SK-N-SH treated with all-trans-retinoic acid at 6 μM for 48 hours (cell line): Measurements from ENCODE around the gene CD300A.

ENCODE experiments used
- ATAC-seq: fragments of 200-7000 bp; cut with Tn5 transposase; 3 replicates; pipeline ENCODE4 v1.9.1; 2020; ENCODE audit warnings: mild to moderate bottlenecking, moderate library complexity
- ARNTL ChIP-seq: fragments of 450-650 bp; formaldehyde crosslinking; IDR thresholded peaks from 2 replicates; pipeline ENCODE4 v1.5.0; 2020; ENCODE audit warnings: low read depth, mild to moderate bottlenecking, moderate library complexity, borderline replicate concordance
- BACH2 ChIP-seq: fragments of 250-450 bp; sonication (Bioruptor Pico); IDR thresholded peaks from 2 replicates; pipeline ENCODE4 v1.9.0; 2021; ENCODE audit warnings: mild to moderate bottlenecking, borderline replicate concordance
- CREB5 ChIP-seq: fragments of 250-450 bp; sonication (Bioruptor Pico); IDR thresholded peaks from 2 replicates; pipeline ENCODE4 v1.5.1; 2020; ENCODE audit warnings: low read depth, mild to moderate bottlenecking, moderate library complexity
- CSDC2 ChIP-seq: fragments of 250-450 bp; sonication (Bioruptor Pico); IDR thresholded peaks from 2 replicates; pipeline ENCODE4 v1.5.0; 2020; ENCODE audit warnings: mild to moderate bottlenecking, moderate library complexity
- CSRNP3 ChIP-seq: fragments of 250-450 bp; sonication (Bioruptor Pico); IDR thresholded peaks from 2 replicates; pipeline ENCODE4 v1.5.1; 2021; ENCODE audit warnings: mild to moderate bottlenecking, moderate library complexity
- ESRRG ChIP-seq: fragments of 250-450 bp; sonication (Bioruptor Pico); IDR thresholded peaks from 2 replicates; pipeline ENCODE4 v1.6.1; 2021; ENCODE audit warnings: mild to moderate bottlenecking
- GLIS3 ChIP-seq: fragments of 250-450 bp; sonication (Bioruptor Pico); IDR thresholded peaks from 2 replicates; pipeline ENCODE4 v1.5.0; 2020; ENCODE audit warnings: mild to moderate bottlenecking, moderate library complexity
- ISL1 ChIP-seq: fragments of 250-450 bp; sonication (Bioruptor Pico); IDR thresholded peaks from 2 replicates; pipeline ENCODE4 v2.1.2; 2022; ENCODE audit warnings: mild to moderate bottlenecking, moderate library complexity
- OSR1 ChIP-seq: fragments of 250-450 bp; sonication (Bioruptor Pico); IDR thresholded peaks from 2 replicates; pipeline ENCODE4 v1.8.0; 2022; ENCODE audit warnings: moderate library complexity, mild to moderate bottlenecking, inconsistent platforms
- PATZ1 ChIP-seq: fragments of 250-450 bp; sonication (Bioruptor Pico); IDR thresholded peaks from 2 replicates; pipeline ENCODE4 v1.8.0; 2020; ENCODE audit warnings: mild to moderate bottlenecking, moderate library complexity, borderline replicate concordance
- PPARA ChIP-seq: fragments of 250-450 bp; sonication (Bioruptor Pico); IDR thresholded peaks from 2 replicates; pipeline ENCODE4 v1.5.0; 2020; ENCODE audit warnings: mild to moderate bottlenecking, borderline replicate concordance
- RARB ChIP-seq: fragments of 250-450 bp; sonication (Bioruptor Pico); IDR thresholded peaks from 2 replicates; pipeline ENCODE4 v1.8.0; 2021; ENCODE audit warnings: mild to moderate bottlenecking, moderate library complexity
- SNAI2 ChIP-seq: fragments of 250-450 bp; sonication (Bioruptor Pico); IDR thresholded peaks from 2 replicates; pipeline ENCODE4 v1.5.0; 2020; ENCODE audit warnings: mild to moderate bottlenecking, moderate library complexity
- TCF4 ChIP-seq: fragments of 250-450 bp; sonication (Bioruptor Pico); IDR thresholded peaks from 2 replicates; pipeline ENCODE4 v1.8.0; 2021; ENCODE audit warnings: mild to moderate bottlenecking, moderate library complexity, borderline replicate concordance
- TOX ChIP-seq: fragments of 250-450 bp; sonication (Bioruptor Pico); IDR thresholded peaks from 2 replicates; pipeline ENCODE4 v1.8.0; 2021; ENCODE audit warnings: mild to moderate bottlenecking, moderate library complexity, borderline replicate concordance
- ZC3H10 ChIP-seq: fragments of 250-450 bp; sonication (Bioruptor Pico); IDR thresholded peaks from 2 replicates; pipeline ENCODE4 v1.5.1; 2021; ENCODE audit warnings: mild to moderate bottlenecking, moderate library complexity
- ZFP3 ChIP-seq: fragments of 250-450 bp; sonication (Bioruptor Pico); IDR thresholded peaks from 2 replicates; pipeline ENCODE4 v1.5.0; 2020; ENCODE audit warnings: mild to moderate bottlenecking, moderate library complexity
- ZFP30 ChIP-seq: fragments of 450-650 bp; formaldehyde crosslinking; IDR thresholded peaks from 2 replicates; pipeline ENCODE4 v1.5.0; 2022; ENCODE audit warnings: mild to moderate bottlenecking, moderate library complexity
- ZNF565 ChIP-seq: fragments of 450-650 bp; formaldehyde crosslinking; conservative IDR thresholded peaks from 2 replicates; pipeline ENCODE4 v1.5.0; 2020; ENCODE audit warnings: low read depth, mild to moderate bottlenecking, moderate library complexity
- ZNF70 ChIP-seq: fragments of 450-650 bp; formaldehyde crosslinking; IDR thresholded peaks from 2 replicates; pipeline ENCODE4 v1.5.0; 2020; ENCODE audit warnings: mild to moderate bottlenecking, moderate library complexity
- ZNF8 ChIP-seq: fragments of 450-650 bp; formaldehyde crosslinking; IDR thresholded peaks from 2 replicates; pipeline ENCODE4 v1.5.0; 2020; ENCODE audit warnings: mild to moderate bottlenecking, moderate library complexity
- TF ChIP-seq, protein P1 (sequence below): fragments of 250-450 bp; sonication (Bioruptor Pico); IDR thresholded peaks from 2 replicates; pipeline ENCODE4 v1.5.0; 2020; ENCODE audit warnings: mild to moderate bottlenecking, moderate library complexity
- TF ChIP-seq, protein P2 (sequence below): fragments of 250-450 bp; sonication (Bioruptor Pico); IDR thresholded peaks from 2 replicates; pipeline ENCODE4 v1.8.0; 2021; ENCODE audit warnings: low read depth, mild to moderate bottlenecking, moderate library complexity, borderline replicate concordance

CD300A gene

GRCh38 chr17:74424117-74424516, 42.3 kb upstream of the CD300A start:
- TF ChIP-seq, protein P1, sequence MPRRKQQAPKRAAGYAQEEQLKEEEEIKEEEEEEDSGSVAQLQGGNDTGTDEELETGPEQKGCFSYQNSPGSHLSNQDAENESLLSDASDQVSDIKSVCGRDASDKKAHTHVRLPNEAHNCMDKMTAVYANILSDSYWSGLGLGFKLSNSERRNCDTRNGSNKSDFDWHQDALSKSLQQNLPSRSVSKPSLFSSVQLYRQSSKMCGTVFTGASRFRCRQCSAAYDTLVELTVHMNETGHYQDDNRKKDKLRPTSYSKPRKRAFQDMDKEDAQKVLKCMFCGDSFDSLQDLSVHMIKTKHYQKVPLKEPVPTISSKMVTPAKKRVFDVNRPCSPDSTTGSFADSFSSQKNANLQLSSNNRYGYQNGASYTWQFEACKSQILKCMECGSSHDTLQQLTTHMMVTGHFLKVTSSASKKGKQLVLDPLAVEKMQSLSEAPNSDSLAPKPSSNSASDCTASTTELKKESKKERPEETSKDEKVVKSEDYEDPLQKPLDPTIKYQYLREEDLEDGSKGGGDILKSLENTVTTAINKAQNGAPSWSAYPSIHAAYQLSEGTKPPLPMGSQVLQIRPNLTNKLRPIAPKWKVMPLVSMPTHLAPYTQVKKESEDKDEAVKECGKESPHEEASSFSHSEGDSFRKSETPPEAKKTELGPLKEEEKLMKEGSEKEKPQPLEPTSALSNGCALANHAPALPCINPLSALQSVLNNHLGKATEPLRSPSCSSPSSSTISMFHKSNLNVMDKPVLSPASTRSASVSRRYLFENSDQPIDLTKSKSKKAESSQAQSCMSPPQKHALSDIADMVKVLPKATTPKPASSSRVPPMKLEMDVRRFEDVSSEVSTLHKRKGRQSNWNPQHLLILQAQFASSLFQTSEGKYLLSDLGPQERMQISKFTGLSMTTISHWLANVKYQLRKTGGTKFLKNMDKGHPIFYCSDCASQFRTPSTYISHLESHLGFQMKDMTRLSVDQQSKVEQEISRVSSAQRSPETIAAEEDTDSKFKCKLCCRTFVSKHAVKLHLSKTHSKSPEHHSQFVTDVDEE (CRISPR knock-in tag): no peak
- TF ChIP-seq GLIS3 (CRISPR knock-in tag): no peak
- TF ChIP-seq TCF4 (CRISPR knock-in tag): no peak
- TF ChIP-seq ZNF70: no peak
- TF ChIP-seq OSR1 (CRISPR knock-in tag): no peak
- TF ChIP-seq RARB (CRISPR knock-in tag): no peak
- no peak for TF ChIP-seq ZFP3 (CRISPR knock-in tag)
- no peak for TF ChIP-seq ZC3H10 (CRISPR knock-in tag)
- no peak for TF ChIP-seq CSDC2 (CRISPR knock-in tag)
- no peak for TF ChIP-seq SNAI2 (CRISPR knock-in tag)
- no peak for TF ChIP-seq ISL1 (CRISPR knock-in tag)
- TF ChIP-seq CSRNP3: no peak
- TF ChIP-seq ZNF565 (CRISPR knock-in tag): no peak
- TF ChIP-seq TOX (CRISPR knock-in tag): no peak
- TF ChIP-seq CREB5 (CRISPR knock-in tag): no peak
- no peak for TF ChIP-seq ZNF8 (CRISPR knock-in tag)
- TF ChIP-seq, protein P2, sequence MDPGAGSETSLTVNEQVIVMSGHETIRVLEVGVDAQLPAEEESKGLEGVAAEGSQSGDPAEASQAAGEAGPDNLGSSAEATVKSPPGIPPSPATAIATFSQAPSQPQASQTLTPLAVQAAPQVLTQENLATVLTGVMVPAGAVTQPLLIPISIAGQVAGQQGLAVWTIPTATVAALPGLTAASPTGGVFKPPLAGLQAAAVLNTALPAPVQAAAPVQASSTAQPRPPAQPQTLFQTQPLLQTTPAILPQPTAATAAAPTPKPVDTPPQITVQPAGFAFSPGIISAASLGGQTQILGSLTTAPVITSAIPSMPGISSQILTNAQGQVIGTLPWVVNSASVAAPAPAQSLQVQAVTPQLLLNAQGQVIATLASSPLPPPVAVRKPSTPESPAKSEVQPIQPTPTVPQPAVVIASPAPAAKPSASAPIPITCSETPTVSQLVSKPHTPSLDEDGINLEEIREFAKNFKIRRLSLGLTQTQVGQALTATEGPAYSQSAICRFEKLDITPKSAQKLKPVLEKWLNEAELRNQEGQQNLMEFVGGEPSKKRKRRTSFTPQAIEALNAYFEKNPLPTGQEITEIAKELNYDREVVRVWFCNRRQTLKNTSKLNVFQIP (CRISPR knock-in tag): no peak
- TF ChIP-seq ZFP30 (CRISPR knock-in tag): no peak
- no peak for ATAC-seq

- TF ChIP-seq PATZ1 (CRISPR knock-in tag) (no peak), OSR1 (CRISPR knock-in tag) (no peak), ARNTL (CRISPR knock-in tag) (no peak), ZNF565 (CRISPR knock-in tag) (no peak), SNAI2 (CRISPR knock-in tag) (no peak), ISL1 (CRISPR knock-in tag) (no peak), ZFP30 (CRISPR knock-in tag) (no peak), ZNF8 (CRISPR knock-in tag) (no peak), PPARA (CRISPR knock-in tag) (no peak), BACH2 (CRISPR knock-in tag) (no peak), TOX (CRISPR knock-in tag) (no peak), GLIS3 (CRISPR knock-in tag) (no peak), ESRRG (CRISPR knock-in tag) (no peak), CSRNP3 (no peak), RARB (CRISPR knock-in tag) (no peak), ZC3H10 (CRISPR knock-in tag) (no peak), ZNF70 (no peak), ZFP3 (CRISPR knock-in tag) (no peak), CREB5 (CRISPR knock-in tag) (no peak)
- TF ChIP-seq, protein P2 (CRISPR knock-in tag): no peak
- TF ChIP-seq, all 23 proteins: peak for 0
- no peak for ATAC-seq
These were observed 41.8 kb upstream of the CD300A start for GRCh38 chr17:74424657-74425056.
